Activated CD4-positive, alpha-beta T cell treated with anti-CD3 and anti-CD28 coated beads for 4 hours (primary cell): ENCODE data around the gene PRELID1.
"Not testable (repeated sequence)": the region's sequence is repeated elsewhere in the genome, so short reads cannot be mapped to it uniquely, and the experiment has no call there.

Source experiments
- DNase-seq, 2 donors: peaks; one replicate each; pipeline ENCODE4 v3.0.0-alpha.2; 2020

The PRELID1 gene

DNA sequence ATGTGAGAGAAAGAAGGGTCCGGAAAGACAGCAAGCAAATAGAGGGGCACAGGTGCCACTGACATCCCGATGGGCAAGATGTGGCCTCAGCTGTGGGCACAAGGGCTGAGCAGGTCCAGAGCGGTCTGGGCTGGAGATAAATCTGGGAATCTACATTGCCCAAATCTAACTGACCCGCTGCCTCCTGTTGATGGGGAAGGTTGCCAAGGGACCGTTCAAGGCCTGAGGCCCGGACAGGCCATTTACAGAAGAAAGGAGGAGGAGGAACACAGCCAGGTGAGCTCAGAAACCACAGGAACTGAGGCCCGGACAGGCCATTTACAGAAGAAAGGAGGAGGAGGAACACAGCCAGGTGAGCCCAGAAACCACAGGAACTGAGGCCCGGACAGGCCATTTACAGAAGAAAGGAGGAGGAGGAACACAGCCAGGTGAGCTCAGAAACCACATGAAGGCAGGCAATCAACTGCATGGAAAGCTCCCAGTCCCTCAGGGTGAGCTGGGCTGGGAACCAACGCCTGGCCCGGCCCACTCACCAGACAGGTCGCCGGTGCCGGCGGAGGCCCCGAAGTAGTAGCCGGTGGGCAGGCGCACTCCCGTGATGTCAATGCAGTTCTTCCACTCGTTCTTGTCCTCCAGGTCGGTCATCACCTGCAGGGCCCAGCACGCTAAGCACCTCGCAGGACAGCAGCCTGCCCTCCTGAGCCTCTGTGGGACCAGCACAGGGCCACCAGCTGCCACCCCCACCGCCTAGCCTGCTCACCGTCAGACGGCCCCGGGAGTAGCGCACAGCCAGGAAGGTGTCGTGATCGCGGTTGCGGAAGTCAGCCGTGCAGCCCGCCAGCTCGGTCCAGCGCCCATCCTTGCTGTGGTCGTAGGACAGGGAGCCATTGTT, 33.2 kb downstream of the PRELID1 start:
- no peak for DNase-seq

DNA sequence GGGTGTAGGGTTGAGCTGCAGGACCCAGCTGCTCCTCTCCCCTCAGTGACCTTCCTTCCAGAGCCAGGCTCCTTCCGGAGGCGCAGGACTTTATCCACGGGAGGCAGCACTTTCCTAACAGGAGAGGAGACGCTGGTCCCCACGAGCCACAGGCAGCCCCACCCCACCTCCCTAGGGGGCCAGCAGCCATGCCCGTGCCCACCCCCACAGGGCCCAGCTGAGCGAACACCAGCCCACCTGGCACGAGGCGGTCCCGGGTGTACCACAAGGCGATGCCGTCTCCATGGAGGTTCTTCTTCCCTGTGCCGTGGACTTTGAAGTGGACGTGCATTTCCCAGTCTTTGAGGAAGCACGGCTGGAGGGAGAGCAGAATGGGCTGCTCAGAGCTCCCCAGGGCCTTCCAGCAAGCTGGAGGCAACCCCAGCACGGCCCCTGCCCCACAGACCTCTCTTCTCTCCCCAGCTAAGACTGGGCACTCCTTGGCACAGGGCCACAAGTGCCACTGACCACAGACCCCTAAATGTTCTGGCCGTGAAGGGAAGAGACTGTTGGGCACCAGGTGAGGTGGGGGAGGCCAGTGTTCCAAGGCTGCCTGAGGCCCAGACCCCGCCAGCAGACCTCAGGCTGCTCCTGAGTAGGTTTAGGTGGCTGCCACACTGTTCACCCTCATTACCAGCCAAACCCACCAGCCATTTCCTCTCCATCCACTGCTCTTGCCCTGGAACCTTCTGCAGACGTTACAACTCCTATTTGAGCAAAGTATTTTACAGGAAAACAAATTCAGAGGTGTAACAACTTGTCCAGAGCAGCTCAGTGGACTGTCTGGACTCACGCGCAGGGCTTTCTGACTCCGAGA, 34.9 kb downstream of the PRELID1 start:
- no peak for DNase-seq

DNA sequence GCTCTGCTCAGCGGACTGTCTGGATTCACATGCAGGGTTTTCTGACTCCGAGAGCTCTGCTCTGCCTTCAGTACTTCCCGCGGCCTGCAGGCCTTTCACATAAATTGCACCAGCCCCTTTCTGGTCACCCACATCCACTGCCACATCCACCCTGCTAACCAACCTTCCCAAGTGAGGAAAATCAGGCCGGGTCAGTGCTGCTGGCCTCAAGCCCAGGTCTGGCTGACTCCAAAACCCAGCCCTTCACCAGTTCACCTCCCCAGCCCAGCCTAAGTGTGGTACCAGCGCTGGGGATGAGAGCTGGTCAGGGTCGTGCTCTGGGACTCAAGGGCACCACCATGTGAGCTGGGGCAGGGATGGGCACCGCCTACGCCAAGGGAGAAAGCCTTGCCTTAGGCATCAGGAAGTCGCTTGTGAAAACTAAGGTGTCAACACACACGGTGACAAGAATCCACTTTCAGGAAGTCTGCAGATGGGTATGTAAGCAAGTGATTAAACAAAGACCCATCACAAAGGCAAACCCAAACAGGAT, 35.6 kb downstream of the PRELID1 start:
- no peak for DNase-seq

DNA sequence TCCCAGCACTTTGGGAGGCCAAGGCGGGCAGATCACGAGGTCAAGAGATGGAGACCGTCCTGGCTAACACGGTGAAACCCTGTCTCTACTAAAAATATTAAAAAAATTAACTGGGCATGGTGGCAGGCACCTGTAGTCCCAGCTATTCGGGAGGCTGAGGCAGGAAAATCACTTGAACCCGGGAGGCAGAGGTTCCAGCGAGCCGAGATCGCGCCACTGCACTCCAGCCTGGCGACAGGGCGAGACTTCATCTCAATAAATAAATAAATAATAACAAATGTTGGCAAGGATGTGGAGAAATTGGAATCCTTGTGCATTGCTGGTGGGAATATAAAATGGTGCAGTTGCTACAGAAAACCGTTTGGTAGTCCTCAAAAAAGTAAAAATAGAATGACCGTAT, 39.4 kb downstream of the PRELID1 start:
- not testable (repeated sequence) for DNase-seq

DNA sequence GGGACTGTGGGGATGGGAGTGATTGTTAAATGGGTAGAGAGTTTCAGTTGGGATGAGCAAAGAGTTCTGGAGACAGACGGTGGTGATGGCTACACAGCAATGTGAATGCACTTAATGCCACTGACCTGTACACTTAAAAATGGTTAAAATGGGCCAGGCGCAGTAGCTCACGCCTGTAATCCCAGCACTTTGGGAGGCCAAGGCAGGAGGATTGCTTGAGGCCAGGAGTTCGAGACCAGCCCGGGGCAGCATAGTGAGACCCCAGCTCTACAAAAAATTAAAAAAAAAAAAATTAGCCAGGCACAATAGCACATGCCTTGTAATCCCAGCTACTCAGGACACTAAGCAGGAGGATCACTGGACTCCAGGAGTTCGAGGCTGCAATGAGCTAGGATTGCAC, 40.2 kb downstream of the PRELID1 start:
- no peak for DNase-seq

DNA sequence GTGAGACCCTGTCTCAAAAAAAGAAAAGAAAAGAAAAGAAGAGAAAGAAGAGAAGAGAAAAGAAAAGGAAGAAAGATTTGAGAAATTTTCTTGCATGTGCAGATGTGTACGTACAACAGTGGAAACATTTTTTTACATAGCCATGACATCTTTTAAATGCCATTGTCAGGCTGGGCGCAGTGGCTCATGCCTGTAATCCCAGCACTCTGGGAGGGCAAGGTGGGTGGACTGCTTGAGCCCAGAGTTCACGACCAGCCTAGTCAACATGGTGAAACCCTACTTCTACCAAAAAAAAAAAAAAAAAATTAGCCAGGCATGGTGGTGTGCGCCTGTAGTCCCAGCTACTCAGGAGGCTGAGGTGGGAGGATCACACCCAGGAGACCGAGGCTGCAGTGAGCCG, 41.3 kb downstream of the PRELID1 start:
- no peak for DNase-seq

DNA sequence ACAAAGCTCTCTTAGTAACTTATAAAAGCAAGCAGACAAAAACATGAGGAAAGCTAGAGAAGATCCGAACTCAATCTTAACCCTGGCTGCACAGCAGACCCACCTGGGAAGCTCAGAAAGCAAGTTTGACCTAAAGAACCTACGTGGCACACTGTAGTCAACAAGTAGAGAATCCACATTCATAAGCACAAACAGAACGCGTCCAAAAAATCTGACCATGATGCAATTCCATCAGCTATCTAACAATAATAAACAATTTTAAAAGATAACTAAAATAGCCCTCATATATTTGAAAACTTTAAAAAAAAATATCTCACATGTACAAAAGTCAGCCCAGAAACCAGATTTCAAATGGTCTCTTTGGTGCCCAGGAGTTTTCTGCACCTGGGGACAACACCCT, 43.2 kb downstream of the PRELID1 start:
- DNase-seq = no peak

DNA sequence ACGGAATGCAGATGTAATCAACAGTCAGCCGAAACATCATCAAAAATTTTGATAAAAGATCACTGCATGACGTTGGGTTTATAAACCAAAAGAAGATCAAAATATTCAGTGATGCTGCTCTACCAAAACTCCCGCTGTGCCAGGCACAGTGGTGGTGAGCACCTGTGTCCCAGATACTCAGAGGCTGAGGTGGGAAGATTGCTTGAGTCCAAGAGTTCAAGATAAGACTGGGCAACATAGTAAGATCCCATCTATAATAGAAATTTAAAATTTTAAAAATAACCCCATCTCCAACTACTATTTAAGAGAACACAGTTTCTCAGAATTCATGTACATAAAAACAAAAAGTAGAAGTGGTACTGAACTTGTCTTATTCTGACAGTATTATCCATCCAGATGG, 44.1 kb downstream of the PRELID1 start:
- no peak for DNase-seq

DNA sequence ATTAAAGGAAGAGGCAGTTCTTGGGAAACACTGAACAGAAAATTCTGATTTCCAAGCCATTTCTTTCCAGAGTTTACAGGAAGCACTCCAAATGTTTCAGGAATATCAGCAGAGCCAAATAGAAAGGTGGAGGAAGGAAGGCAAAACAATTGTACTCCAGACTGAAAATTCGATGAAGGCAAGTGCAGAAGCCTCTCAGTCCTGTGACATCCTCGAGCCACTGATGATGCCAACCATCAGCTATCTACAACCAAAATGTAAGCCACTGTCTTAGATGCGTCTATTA, 45.7 kb downstream of the PRELID1 start:
- no peak for DNase-seq

DNA sequence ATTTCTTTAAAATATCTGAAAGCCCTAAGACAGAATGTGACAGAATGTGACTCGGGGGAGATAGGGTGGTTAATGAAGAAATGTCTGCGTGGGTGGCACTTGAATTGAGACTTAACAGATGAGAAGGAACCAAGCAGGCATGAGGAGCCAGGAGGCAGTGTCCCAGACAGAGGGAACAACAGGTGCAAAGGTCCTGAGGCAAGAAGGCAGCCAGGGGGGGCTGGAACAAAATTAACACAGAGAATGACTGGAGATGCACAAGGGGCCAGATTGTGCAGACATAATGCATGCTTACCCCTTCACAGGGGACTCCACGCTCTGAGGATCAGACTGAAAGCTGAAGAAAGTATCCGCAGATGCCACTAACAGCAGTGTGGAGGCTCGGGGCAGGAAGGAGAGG, 46.2 kb downstream of the PRELID1 start:
- DNase-seq = no peak

DNA sequence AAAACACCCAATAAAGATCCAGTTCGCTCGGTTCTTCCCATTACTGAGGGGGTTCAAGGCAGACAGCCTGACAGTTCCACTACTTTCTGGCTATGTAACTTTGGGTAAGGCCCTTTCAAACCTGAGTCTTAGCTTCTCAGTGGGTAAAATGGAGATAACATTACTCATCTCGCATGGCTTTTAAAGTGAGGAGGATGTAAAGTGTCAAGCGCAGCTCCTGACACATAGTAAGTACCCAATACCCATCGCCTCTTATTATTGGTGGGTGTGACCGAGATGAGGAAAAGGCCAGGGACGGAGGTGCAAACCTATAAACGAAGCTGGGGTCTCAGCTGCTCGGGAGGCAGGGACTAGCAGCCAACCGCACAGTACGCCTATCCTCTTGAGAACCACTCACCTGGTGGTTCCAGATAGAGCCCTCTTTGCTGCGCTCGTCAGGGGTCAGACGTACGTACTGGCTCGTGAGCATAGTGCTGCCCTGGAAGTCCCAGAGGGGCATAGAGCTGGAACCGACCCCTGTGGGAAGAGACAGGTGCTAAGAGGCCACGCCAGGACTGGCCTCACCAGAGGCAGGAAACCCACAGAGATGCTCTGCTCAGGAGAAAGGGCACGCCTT, 47.3 kb downstream of the PRELID1 start:
- no peak for DNase-seq

DNA sequence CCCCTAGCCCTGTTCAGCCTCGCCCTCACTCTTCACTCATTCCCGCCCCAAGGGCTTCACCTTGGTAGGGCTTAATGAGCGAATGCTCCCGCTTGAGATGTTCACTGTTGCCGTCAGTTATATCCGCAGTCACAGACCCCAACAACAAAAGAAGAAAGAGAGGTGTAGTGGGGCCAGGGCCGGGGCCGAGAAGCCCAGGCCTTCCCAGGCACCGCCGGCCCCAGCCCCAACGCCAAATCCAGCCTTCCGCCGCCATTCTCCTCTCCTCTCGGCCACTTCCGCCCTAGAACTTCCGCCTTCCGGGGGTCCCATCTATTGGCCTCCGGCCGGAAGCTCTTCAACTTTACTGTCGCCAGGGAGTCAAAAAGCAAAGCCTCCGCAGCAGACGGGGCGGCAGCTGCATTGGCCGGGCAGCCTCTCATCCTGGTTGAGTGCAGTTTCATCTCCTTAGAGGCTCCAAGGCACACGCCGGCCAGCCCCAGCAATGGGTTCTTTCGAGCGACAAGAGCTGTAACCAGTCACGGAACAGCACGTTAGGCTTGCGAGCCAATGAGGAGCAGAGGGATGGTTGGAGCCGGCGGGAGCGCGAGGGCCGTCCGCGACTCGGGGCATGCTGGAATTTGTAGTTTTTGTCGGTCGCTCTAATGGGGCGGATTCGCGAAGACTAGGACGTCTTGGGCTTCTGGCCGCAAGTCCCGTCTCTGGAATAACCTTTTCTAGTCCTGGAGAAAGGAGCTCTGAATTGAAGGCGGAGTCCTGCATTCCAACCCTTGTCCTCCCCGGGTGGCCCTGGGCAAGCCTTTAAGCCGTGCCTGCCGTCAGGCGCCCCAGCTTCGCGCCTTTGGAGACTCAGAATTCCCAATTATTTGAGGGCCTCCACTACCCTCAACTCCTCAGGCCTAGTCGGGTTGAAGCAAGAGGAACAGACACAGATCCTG, 48.1 kb downstream of the PRELID1 start, which contains the start of gene LMAN2:
Gene LMAN2 (minus strand): TSS at position 277 of the 938 bp plus-strand sequence. CDS start 21 bp downstream, at position 256.
- peak; percentile 87 to 88 for DNase-seq

DNA sequence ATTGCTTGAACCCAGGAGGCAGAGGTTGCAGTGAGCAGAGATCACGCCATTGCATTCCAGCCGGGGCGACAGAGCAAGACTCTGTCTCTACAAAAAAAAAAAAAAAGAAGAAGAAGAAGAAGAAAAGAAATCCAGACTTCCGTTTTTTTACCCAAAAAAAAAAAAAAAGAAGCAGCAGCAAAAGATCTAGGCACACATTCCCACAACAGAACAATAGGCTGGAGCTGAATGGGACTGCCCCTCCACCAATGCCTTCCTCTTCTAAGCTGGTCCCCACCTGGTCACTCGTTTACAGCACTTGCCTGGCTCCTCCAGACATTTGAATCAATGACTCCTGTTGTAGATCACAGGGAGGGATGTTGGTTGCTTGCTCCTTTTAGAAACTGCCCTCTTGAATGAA, 49.5 kb downstream of the PRELID1 start:
- DNase-seq = no peak

DNA sequence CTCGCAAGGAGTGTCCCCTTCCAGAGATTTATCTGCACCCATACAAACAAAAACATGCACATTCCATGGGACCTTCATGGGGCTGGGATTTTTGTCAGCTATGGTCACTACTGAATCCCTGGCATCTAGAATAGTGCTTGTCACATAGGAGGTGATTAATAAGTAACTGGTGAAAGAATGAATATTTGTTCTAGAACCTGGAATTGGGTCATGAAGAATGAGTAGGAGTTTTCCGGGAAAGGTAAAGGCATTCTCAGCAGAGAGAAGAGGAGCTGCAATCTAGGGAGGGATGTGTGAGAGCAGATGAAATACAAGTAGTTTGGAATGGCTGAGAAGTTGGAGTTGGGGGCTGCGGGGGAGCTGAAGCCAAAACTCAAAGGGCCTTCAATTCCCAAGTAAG, 50.7 kb downstream of the PRELID1 start:
- DNase-seq = no peak

DNA sequence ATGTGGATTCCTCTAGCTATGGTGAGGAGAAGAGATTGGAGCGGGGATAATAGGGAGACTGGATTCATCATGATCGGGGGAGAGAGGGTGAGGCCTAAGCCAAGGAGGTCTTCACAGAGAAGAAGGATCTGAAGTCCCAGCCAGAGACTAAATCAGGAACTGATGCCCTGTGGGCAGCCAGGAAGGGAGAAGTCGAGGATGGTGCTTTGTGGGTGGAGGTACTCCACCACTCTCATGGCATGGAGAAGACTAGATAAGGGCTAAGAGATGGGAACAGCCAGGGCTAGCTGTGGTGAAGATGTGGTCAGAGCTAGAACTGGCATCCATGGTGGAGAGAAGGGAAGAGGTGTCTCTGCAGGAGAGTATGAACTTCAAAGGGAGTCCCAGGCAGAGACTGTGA, 51.1 kb downstream of the PRELID1 start:
- DNase-seq = no peak

DNA sequence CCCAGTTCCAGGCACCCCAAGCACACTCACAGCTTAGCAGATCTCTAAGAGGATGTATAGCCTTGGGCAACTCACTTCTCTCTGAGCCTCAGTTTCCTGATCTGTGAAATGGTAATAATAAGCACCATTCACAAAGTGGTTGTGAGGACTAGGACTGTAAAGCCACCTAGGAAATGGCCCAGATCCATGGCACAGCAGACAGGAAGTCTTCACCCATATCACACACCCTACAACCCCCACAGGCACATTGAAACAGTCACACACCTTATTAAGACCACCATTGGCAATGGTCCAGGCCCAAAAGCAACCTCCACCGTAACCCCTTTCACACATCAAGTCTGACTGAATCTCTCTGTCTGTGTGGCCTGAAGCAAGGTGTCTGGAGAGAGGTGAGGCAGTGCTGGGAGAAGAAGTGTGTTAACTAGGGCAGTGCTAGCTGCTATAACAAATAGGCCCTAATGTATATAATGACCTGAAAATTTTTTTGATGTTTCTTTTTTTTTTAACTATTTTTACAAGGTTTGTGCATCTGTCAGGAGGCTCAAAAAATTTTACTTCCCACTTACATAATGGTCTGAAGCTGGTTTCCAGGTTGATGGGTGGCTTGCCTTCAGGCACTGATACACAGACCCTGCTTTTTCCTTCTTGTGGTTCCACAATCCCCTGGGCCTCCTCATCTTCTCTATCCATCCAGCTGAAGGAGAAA, 51.7 kb downstream of the PRELID1 start:
- DNase-seq = no peak

DNA sequence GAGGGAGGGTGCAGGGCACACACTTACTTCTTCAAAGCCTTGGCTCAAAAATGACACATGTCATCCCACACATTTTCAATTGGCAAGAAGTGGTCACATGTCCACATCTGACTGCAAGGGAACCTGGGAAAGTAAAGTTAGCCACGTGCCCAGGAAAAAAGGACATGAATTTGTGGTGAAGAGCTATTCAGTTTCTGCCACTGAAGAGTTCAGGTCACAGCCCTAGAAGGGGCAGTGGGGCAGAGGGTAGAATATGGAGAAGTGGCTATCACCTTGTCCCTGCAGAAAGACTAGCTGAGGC, 52.2 kb downstream of the PRELID1 start:
- no peak for DNase-seq
